ENCODE data around the gene ABHD16B.
"Not testable (repeated sequence)": the region's sequence is repeated elsewhere in the genome, so short reads cannot be mapped to it uniquely, and the experiment has no call there.

The ABHD16B gene

GRCh38 chr20:63878899-63879663 lies 17.8 kb downstream of the ABHD16B start:
- DNase-seq = no peak

- not testable (repeated sequence) for DNase-seq
Measured at GRCh38 chr20:63880901-63881300, 19.6 kb downstream of the ABHD16B start.

GRCh38 chr20:63881451-63882226 lies 20.3 kb downstream of the ABHD16B start:
- DNase-seq = no peak

GRCh38 chr20:63882257-63883200 lies 21.2 kb downstream of the ABHD16B start:
- no peak for DNase-seq

- DNase-seq = no peak
Measured at GRCh38 chr20:63883201-63883593, 21.9 kb downstream of the ABHD16B start.

GRCh38 chr20:63884506-63885263 lies 23.4 kb downstream of the ABHD16B start:
- no peak for DNase-seq

- DNase-seq = no peak
Measured at GRCh38 chr20:63885264-63886053, 24.2 kb downstream of the ABHD16B start.

GRCh38 chr20:63886054-63886419 lies 24.7 kb downstream of the ABHD16B start:
- DNase-seq = no peak

- no peak for DNase-seq
Measured at GRCh38 chr20:63886921-63887320, 25.6 kb downstream of the ABHD16B start.

GRCh38 chr20:63889241-63890200 lies 28.2 kb downstream of the ABHD16B start:
- DNase-seq = no peak

- no peak for DNase-seq
Measured at GRCh38 chr20:63890201-63890576, 28.9 kb downstream of the ABHD16B start.

GRCh38 chr20:63890616-63891015 lies 29.3 kb downstream of the ABHD16B start:
- no peak for DNase-seq

GRCh38 chr20:63891061-63892002 lies 30.0 kb downstream of the ABHD16B start:
- DNase-seq = no peak

GRCh38 chr20:63892402-63892801 lies 31.1 kb downstream of the ABHD16B start:
- no peak for DNase-seq

GRCh38 chr20:63893999-63894357 lies 32.7 kb downstream of the ABHD16B start:
- no peak for DNase-seq

GRCh38 chr20:63894358-63895201 lies 33.3 kb downstream of the ABHD16B start, which contains the start of gene DNAJC5:
TSS of gene DNAJC5 (plus strand) at chr20:63895126. CDS start at chr20:63928346, 33,220 bp downstream.
- peak; percentile 87 for DNase-seq

- DNase-seq = no peak
Measured at GRCh38 chr20:63895202-63895951, 34.1 kb downstream of the ABHD16B start.
